Nephron (organoid): ENCODE data around the gene RAX2.
A peak's percentile ranks its signal among the peaks of the same experiment; 100 is the strongest.

Source experiments
- H3K27ac Mint-ChIP-seq, 3 experiments: 2 replicates each; pipeline ENCODE4 v1.8.0; 2020; ENCODE audit warnings: mixed read lengths in 3 of 3, mild to moderate bottlenecking in 2 of 3, moderate library complexity in 1 of 3
- H3K27me3 Mint-ChIP-seq: 2 replicates; pipeline ENCODE4 v1.8.0; 2021; ENCODE audit warnings: low read depth, mild to moderate bottlenecking, moderate library complexity, mixed read lengths
- H3K36me3 Mint-ChIP-seq: 2 replicates; pipeline ENCODE4 v1.8.0; 2020; ENCODE audit warnings: low read depth, mixed read lengths
- H3K4me1 Mint-ChIP-seq: 2 replicates; pipeline ENCODE4 v1.8.0; 2020; ENCODE audit warnings: mixed read lengths
- H3K4me3 Mint-ChIP-seq, 3 experiments: 2 replicates each; pipeline ENCODE4 v1.8.0; 2020; ENCODE audit warnings: mild to moderate bottlenecking in 3 of 3, mixed read lengths in 3 of 3, moderate library complexity in 2 of 3
- H3K9me3 Mint-ChIP-seq: 2 replicates; pipeline ENCODE4 v1.8.0; 2020; ENCODE audit warnings: mixed read lengths
- CTCF ChIP-seq, 3 experiments: fragments of 200-600 bp; sonication (generic); IDR thresholded peaks; one replicate each; pipeline ENCODE4 v1.5.0; 2021; ENCODE audit warnings: antibody characterized with exemption in 3 of 3; ENCODE audit not compliant: unreplicated experiment in 3 of 3

Gene RAX2

GRCh38 chr19:3774621-3775373 is 2.8 kb upstream of the RAX2 start:
- TF ChIP-seq CTCF (IDR thresholded peaks at IDR 0.05; ENCODE audit: unreplicated experiment in 3 of 3): no peak
- H3K9me3 Mint-ChIP-seq: no peaks in the 10 kb centered on the region
- H3K36me3 Mint-ChIP-seq: no peaks in the 10 kb centered on the region
- no peak overlapping the region for H3K27ac Mint-ChIP-seq
- H3K4me1 Mint-ChIP-seq: peaks cover 9% of the 10 kb centered on the region
- H3K27me3 Mint-ChIP-seq: peaks cover 13% of the 10 kb centered on the region
- no peak overlapping the region for H3K4me3 Mint-ChIP-seq

- H3K9me3 Mint-ChIP-seq: no peaks in the 10 kb centered on the region
- no peak overlapping the region for H3K4me3 Mint-ChIP-seq
Observed at GRCh38 chr19:3773814-3774515, 1.9 kb upstream of the RAX2 start.

GRCh38 chr19:3771000-3771905 is 775 bp downstream of the RAX2 start:
- Mint-ChIP-seq H3K4me3 (no peak overlapping the region), H3K4me1 (peaks cover 9% of the 10 kb centered on the region), H3K9me3 (no peaks in the 10 kb centered on the region), H3K27ac (peak overlapping the region in 1 of 3 experiments; percentile 6), H3K36me3 (peaks cover 8% of the 10 kb centered on the region), H3K27me3 (peaks cover 9% of the 10 kb centered on the region)
- no peak for TF ChIP-seq CTCF (IDR thresholded peaks at IDR 0.05; ENCODE audit: unreplicated experiment in 3 of 3)

More at GRCh38 chr19:3773814-3774515, 1.9 kb upstream of the RAX2 start:
- Mint-ChIP-seq H3K36me3 (peaks cover 1% of the 10 kb centered on the region), H3K4me1 (peaks cover 9% of the 10 kb centered on the region), H3K27me3 (peaks cover 13% of the 10 kb centered on the region), H3K27ac (peak overlapping the region in 1 of 3 experiments; percentile 15)
- no peak for TF ChIP-seq CTCF (IDR thresholded peaks at IDR 0.05; ENCODE audit: unreplicated experiment in 3 of 3)

- peaks cover 9% of the 10 kb centered on the region for H3K4me1 Mint-ChIP-seq
- no peaks in the 10 kb centered on the region for H3K9me3 Mint-ChIP-seq
- peaks cover 9% of the 10 kb centered on the region for H3K36me3 Mint-ChIP-seq
- H3K4me3 Mint-ChIP-seq: no peak overlapping the region
- no peak for TF ChIP-seq CTCF (IDR thresholded peaks at IDR 0.05; ENCODE audit: unreplicated experiment in 3 of 3)
- H3K27me3 Mint-ChIP-seq: peaks cover 9% of the 10 kb centered on the region
- peak overlapping the region in 1 of 3 experiments; percentile 6 for H3K27ac Mint-ChIP-seq
Observed at GRCh38 chr19:3770136-3770999, 1.7 kb downstream of the RAX2 start.

- H3K27me3 Mint-ChIP-seq: peaks cover 9% of the 10 kb centered on the region
- H3K27ac Mint-ChIP-seq: no peak overlapping the region
- no peak for TF ChIP-seq CTCF (IDR thresholded peaks at IDR 0.05; ENCODE audit: unreplicated experiment in 3 of 3)
- H3K4me1 Mint-ChIP-seq: peaks cover 9% of the 10 kb centered on the region
- H3K9me3 Mint-ChIP-seq: no peaks in the 10 kb centered on the region
- peaks cover 9% of the 10 kb centered on the region for H3K36me3 Mint-ChIP-seq
- no peak overlapping the region for H3K4me3 Mint-ChIP-seq
Observed at GRCh38 chr19:3769494-3769893, 2.5 kb downstream of the RAX2 start.
